NCI-H2081 (cell line): ENCODE results near the gene CLTA.
A peak's percentile ranks its signal among the peaks of the same experiment; 100 is the strongest.
"Not testable (repeated sequence)": the region's sequence is repeated elsewhere in the genome, so short reads cannot be mapped to it uniquely, and the experiment has no call there.

Source experiments
- DNase-seq, 2 experiments: peaks; one replicate each; lab custom pipeline; 2025; lab: John Stamatoyannopoulos, UW

CLTA gene

DNA sequence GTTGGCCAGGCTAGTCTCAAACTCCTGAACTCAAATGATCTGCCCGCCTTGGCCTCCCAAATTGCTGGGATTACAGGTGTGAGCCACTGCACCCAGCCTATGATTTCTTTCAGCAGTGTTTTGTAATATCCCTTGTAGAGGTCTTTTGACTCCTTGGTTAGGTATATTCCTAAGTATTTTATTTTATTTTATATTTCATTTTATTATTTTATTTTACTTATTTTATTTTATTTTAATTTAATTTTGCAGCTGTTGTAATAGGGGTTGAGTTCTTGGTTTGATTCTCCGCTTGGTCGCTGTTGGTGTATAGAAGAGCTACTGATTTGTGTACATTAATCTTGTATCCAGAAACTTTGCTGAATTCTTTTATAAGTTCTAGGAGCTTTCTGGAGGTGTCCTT, 49.0 kb downstream of the CLTA start:
- not testable (repeated sequence) for DNase-seq

DNA sequence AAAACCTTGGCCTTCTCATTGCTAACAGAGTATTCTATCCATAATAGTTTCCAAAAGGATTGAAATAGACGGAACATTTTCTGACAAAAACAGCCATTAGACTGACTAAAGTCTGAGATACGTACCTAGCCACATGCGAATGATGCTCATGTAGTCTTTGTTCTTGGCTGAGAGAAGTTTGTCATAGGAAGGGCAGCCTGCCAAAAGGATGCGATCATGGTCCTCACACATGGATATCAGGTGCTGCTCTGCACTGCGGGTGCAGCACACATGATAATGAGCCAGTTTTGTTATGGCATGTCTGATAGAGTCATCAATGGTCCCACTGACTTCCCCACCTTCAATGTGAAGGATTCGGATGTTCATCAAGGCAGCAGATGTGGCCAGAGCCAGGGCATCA, 55.2 kb downstream of the CLTA start:
- peak in 1 of 2 experiments; percentile 18 for DNase-seq

- DNase-seq: no peak
These were observed 56.6 kb downstream of the CLTA start for GRCh38 chr9:36247356-36247755.

DNA sequence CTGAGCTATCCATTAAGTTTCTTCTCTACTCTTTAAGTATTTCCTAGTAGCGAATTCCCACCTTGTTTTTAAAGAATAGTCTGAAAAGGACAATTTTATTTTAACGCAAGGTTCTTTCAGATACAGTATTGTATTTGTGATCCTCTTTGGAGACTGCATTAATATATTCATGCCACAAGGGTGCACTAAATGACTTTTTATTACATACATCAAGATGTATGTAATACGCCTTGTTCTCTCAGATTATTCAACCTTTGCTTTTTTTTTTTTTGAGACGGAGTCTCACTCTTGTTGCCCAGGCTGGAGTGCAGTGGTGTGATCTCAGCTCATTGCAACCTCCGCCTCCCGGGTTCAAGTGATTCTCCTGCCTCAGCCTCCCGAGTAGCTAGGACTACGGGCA, 57.3 kb downstream of the CLTA start:
- peak; percentile 12 to 15 for DNase-seq

DNA sequence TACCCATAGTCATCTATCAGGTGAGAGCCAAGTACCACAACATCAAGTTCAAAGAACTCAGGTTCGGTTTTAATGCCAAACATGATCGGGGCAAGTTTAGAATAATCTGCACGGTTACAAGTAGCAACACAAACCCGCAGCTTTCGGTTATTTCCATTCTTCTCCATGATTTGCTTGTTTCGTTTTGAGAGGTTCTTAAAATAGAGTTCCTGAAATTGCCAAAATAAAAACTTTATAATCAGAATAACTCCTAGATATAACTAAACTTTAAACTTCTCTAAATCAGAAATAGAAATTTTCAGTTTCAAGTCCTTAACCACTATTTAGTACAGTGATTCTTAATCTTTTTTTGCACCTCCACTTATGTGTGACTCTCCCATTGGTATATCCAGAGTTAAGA, 58.5 kb downstream of the CLTA start:
- no peak for DNase-seq

GRCh38 chr9:36250079-36250478, 59.4 kb downstream of the CLTA start:
- DNase-seq: no peak

DNA sequence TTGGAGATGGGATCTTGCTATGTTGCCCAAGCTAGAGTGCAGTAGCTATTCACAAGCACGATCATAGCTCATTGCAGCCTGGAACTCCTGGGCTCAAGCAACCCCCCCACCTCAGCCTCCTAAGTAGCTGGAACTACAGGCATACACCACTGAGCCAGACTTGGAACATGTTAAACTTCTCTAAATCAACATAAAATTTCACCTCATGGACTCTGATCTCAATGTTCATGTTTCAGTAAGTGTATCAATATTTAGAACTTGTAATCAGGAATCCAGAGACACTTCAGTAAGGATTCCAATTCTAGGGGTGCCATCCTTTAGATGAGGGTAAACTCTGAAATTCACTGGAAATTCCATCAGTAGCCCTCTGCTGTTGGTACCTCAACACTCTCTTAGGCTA, 60.7 kb downstream of the CLTA start:
- no peak for DNase-seq

DNA sequence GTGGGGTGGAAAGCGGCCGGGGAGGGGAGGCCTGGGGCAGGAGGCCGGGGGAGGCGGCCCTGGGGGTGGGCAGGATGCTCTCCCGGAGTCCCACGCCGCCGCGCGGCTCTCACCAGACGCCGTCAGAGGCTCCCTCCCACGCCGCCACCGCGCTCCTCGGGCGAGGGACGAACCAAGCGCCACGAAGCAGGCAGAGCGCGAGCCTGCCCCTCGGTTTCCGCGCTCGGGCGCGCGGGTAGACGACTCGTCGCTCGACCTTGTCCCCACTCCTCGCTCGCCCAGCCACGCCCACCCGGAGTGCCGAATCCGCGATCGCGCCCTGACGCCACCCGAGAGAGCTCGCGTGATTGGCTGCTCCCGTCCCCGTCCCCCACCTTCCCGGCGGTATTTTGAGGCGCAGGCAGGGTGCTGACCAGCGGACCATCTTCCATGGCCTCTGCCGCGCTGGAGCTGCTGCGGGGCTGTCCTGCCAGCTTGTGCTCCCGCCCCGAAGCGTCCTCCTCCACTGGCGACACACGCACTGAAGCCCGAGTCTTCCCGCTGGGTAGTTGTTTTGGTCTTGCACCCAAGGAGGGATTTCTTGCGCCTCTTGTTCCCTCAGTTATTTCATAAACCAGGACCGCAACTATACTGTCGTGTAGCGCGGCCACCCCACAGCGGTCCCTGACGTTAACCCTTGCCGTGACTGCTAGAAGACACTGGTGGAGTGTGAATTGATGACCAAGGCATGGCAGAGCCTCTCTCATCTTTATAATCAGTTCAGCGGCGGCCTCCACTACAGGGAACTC, 67.7 kb downstream of the CLTA start, which contains the start of gene GNE:
TSS of gene GNE (minus strand) at position 241 of the 788 bp plus-strand sequence. CDS start 9,093 bp downstream, outside the sequence.
- peak in 1 of 2 experiments; percentile 20 for DNase-seq

DNA sequence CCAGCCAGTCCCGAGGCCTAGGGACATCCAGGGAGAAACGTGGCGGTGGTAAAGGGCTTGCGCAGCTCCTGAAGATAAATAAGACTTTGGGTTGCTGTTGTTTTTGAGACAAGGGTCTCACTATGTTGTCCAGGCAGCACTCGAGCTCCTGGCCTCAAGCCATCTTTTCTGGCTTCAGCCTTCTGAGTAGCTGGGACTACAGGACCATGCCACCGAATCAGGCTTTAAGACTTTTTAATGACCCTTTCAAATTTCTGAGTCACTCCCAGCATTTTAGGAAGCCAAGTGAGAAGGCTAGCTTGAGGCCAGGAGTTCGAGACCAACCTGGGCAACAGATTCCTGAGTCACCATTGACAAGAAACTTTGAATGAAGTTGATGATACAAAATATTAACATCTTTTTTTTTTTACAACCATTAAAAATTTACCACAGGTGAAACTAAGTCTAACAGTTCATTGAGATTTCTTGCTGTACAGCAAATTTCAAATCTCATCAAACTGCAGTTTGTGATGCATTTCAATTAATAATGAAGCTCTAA, 68.3 kb downstream of the CLTA start:
- no peak for DNase-seq
